SU-DHL-6 (cell line): ENCODE data around the gene IMMP1L.

ENCODE experiments used
- H2AFZ ChIP-seq: fragments of 200-600 bp; sonication (generic); 2 replicates; pipeline ENCODE4 v1.6.1; 2014; ENCODE audit warnings: low read depth, mild to moderate bottlenecking, moderate library complexity, mixed read lengths, antibody characterized with exemption, low read length; ENCODE audit not compliant: severe bottlenecking
- H3F3A ChIP-seq: fragments of 200-600 bp; shearing (Covaris generic); 2 replicates; pipeline ENCODE4 v1.6.0; 2016; ENCODE audit warnings: antibody characterized with exemption, mild to moderate bottlenecking; ENCODE audit not compliant: insufficient read depth
- H3K27ac ChIP-seq: fragments of 200-600 bp; sonication (generic); 2 replicates; pipeline ENCODE4 v1.5.1; 2016; ENCODE audit warnings: low read depth, mild to moderate bottlenecking, low read length, moderate library complexity, mixed read lengths
- H3K27me3 ChIP-seq: fragments of 200-600 bp; sonication (generic), shearing (Covaris generic); 2 replicates; pipeline ENCODE4 v1.6.0; 2014; ENCODE audit warnings: mild to moderate bottlenecking, low read length
- H3K36me3 ChIP-seq: fragments of 200-600 bp; sonication (generic); 2 replicates; pipeline ENCODE4 v1.6.1; 2014; ENCODE audit warnings: mild to moderate bottlenecking, low read length, mixed read lengths
- H3K4me2 ChIP-seq: fragments of 300-600, 200-600 bp; shearing (Covaris generic), sonication (generic); 2 replicates; pipeline ENCODE4 v1.6.0; 2014; ENCODE audit warnings: low read length, low read depth, mild to moderate bottlenecking; ENCODE audit not compliant: poor library complexity, severe bottlenecking
- H3K4me3 ChIP-seq: fragments of 200-600 bp; sonication (generic); 2 replicates; pipeline ENCODE4 v1.5.1; 2014; ENCODE audit warnings: antibody characterized with exemption, low read length, mild to moderate bottlenecking, mixed read lengths; ENCODE audit not compliant: insufficient read depth, poor library complexity, severe bottlenecking
- H3K79me2 ChIP-seq: fragments of 200-600 bp; sonication (generic); 2 replicates; pipeline ENCODE4 v1.6.1; 2014; ENCODE audit warnings: mild to moderate bottlenecking, low read length, moderate library complexity; ENCODE audit not compliant: insufficient read depth
- H3K9ac ChIP-seq: fragments of 200-600 bp; sonication (generic); 2 replicates; pipeline ENCODE4 v1.7.0; 2014; ENCODE audit warnings: mild to moderate bottlenecking, low read length
- H3K9me2 ChIP-seq: fragments of 200-600 bp; sonication (generic); replicated peaks from 2 replicates; pipeline ENCODE4 v1.6.1; 2014; ENCODE audit warnings: low read length; ENCODE audit not compliant: insufficient read depth
- H3K9me3 ChIP-seq: fragments of 200-600 bp; sonication (generic); 2 replicates; pipeline ENCODE4 v1.6.1; 2014; ENCODE audit warnings: low read length, mixed read lengths; ENCODE audit not compliant: insufficient read depth
- H4K20me1 ChIP-seq: fragments of 200-600 bp; sonication (generic); 2 replicates; pipeline ENCODE4 v1.6.1; 2014; ENCODE audit warnings: low read depth, mild to moderate bottlenecking, antibody characterized with exemption, low read length, moderate library complexity, mixed read lengths
- EZH2phosphoT487 ChIP-seq: fragments of 200-600 bp; sonication (generic), shearing (Covaris generic); conservative IDR thresholded peaks from 2 replicates; pipeline ENCODE4 v1.6.1; 2018; ENCODE audit warnings: mild to moderate bottlenecking, antibody characterized with exemption, low read length, moderate library complexity, mixed read lengths
- TF ChIP-seq, protein P1 (sequence below): fragments of 200-600 bp; sonication (generic); IDR thresholded peaks from one replicate; pipeline ENCODE4 v1.5.1; 2017; ENCODE audit warnings: antibody characterized with exemption, mild to moderate bottlenecking, low read length, moderate library complexity; ENCODE audit not compliant: insufficient read depth, poor library complexity, severe bottlenecking

The IMMP1L gene

DNA sequence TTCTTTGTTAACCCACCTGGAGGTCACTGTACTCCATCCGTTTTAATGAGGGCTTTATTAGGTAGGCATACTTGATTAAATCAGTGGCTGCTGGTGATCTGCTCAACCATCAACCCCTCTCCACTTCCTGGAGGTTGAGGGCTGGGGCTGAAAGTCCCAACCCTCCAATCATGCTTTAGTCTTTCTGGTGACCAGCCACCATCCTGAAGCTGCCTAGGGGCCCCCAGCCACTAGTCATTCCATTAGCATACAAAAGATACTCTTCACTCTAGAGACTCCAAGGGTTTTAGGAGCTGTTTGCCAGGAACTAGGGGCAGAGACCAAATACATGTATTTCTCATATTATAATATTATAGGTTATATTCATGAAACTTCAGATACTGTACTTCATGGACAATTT, 126.3 kb downstream of the IMMP1L start:
- Histone ChIP-seq H3K27me3 (no peaks in the 10 kb centered on the region), H3K4me2 (no peak overlapping the region), H3K9me2 (peaks cover 7% of the 10 kb centered on the region; the same call in 1 of the 2 replicates), H3K9me3 (no peaks in the 10 kb centered on the region), H3K4me3 (no peak overlapping the region), H3F3A (no peaks in the 10 kb centered on the region), H2AFZ (no peak overlapping the region), H3K27ac (no peak overlapping the region), H4K20me1 (no peaks in the 10 kb centered on the region), H3K9ac (no peak overlapping the region), H3K36me3 (no peaks in the 10 kb centered on the region), H3K79me2 (peaks cover 5% of the 10 kb centered on the region)
- TF ChIP-seq EZH2phosphoT487: no peak
- TF ChIP-seq, protein P1, sequence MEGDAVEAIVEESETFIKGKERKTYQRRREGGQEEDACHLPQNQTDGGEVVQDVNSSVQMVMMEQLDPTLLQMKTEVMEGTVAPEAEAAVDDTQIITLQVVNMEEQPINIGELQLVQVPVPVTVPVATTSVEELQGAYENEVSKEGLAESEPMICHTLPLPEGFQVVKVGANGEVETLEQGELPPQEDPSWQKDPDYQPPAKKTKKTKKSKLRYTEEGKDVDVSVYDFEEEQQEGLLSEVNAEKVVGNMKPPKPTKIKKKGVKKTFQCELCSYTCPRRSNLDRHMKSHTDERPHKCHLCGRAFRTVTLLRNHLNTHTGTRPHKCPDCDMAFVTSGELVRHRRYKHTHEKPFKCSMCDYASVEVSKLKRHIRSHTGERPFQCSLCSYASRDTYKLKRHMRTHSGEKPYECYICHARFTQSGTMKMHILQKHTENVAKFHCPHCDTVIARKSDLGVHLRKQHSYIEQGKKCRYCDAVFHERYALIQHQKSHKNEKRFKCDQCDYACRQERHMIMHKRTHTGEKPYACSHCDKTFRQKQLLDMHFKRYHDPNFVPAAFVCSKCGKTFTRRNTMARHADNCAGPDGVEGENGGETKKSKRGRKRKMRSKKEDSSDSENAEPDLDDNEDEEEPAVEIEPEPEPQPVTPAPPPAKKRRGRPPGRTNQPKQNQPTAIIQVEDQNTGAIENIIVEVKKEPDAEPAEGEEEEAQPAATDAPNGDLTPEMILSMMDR: no peak
